ENCODE results near the gene HMGN4.
"Not testable (repeated sequence)": the region's sequence is repeated elsewhere in the genome, so short reads cannot be mapped to it uniquely, and the experiment has no call there.

HMGN4 gene

GRCh38 chr6:26537846-26538571 is at the start of gene HMGN4:
HMGN4 (plus strand) TSS chr6:26538366; CDS start chr6:26545207, 6,841 bp downstream.
- DNase-seq (ENCODE audit: low read depth, low spot score): peak; percentile 64

- DNase-seq (ENCODE audit: low read depth, low spot score): no peak
Observed at GRCh38 chr6:26489996-26490964, 47.9 kb upstream of the HMGN4 start.

- DNase-seq (ENCODE audit: low read depth, low spot score): no peak
Observed at GRCh38 chr6:26491604-26492003, 46.6 kb upstream of the HMGN4 start.

- DNase-seq (ENCODE audit: low read depth, low spot score): no peak
Observed at GRCh38 chr6:26493258-26493657, 44.9 kb upstream of the HMGN4 start.

GRCh38 chr6:26494117-26494516 is 44.0 kb upstream of the HMGN4 start:
- no peak for DNase-seq (ENCODE audit: low read depth, low spot score)

GRCh38 chr6:26495281-26495680 is 42.9 kb upstream of the HMGN4 start:
- DNase-seq (ENCODE audit: low read depth, low spot score): no peak

- DNase-seq (ENCODE audit: low read depth, low spot score): no peak
Observed at GRCh38 chr6:26497610-26498009, 40.6 kb upstream of the HMGN4 start.

- DNase-seq (ENCODE audit: low read depth, low spot score): no peak
Observed at GRCh38 chr6:26500102-26500501, 38.1 kb upstream of the HMGN4 start, which contains the start of gene BTN1A1. BTN1A1 (plus strand) TSS chr6:26500303; CDS start chr6:26501287, 984 bp downstream.

- DNase-seq (ENCODE audit: low read depth, low spot score): no peak
Observed at GRCh38 chr6:26501482-26501986, 36.6 kb upstream of the HMGN4 start.

GRCh38 chr6:26502165-26502564 is 36.0 kb upstream of the HMGN4 start:
- DNase-seq (ENCODE audit: low read depth, low spot score): no peak

GRCh38 chr6:26502626-26503025 is 35.5 kb upstream of the HMGN4 start:
- no peak for DNase-seq (ENCODE audit: low read depth, low spot score)

GRCh38 chr6:26507658-26508057 is 30.5 kb upstream of the HMGN4 start:
- no peak for DNase-seq (ENCODE audit: low read depth, low spot score)

GRCh38 chr6:26511033-26511432 is 27.1 kb upstream of the HMGN4 start:
- not testable (repeated sequence) for DNase-seq (ENCODE audit: low read depth, low spot score)

- DNase-seq (ENCODE audit: low read depth, low spot score): no peak
Observed at GRCh38 chr6:26514984-26515383, 23.2 kb upstream of the HMGN4 start.

- no peak for DNase-seq (ENCODE audit: low read depth, low spot score)
Observed at GRCh38 chr6:26516481-26517427, 21.4 kb upstream of the HMGN4 start.

GRCh38 chr6:26519359-26519758 is 18.8 kb upstream of the HMGN4 start:
- DNase-seq (ENCODE audit: low read depth, low spot score): no peak

- DNase-seq (ENCODE audit: low read depth, low spot score): no peak
Observed at GRCh38 chr6:26520237-26520849, 17.8 kb upstream of the HMGN4 start.

GRCh38 chr6:26520850-26521599 is 17.1 kb upstream of the HMGN4 start:
- DNase-seq (ENCODE audit: low read depth, low spot score): peak; percentile 49

- DNase-seq (ENCODE audit: low read depth, low spot score): no peak
Observed at GRCh38 chr6:26521600-26522391, 16.4 kb upstream of the HMGN4 start.

Measured in activated naive CD8-positive, alpha-beta T cell treated with anti-CD3 and anti-CD28 coated beads, Interleukin-2, amount 50 U/mL, for 16 hours (primary cell).